Pancreas (tissue), 10 donors: ENCODE measurements around the gene VSTM2B. TPM values are rescaled to one million over a fixed set of nuclear protein-coding genes. Genes with fewer than 3 reads are reported as not detected.
A peak's percentile ranks its signal among the peaks of the same experiment; 100 is the strongest.

Experiments used
- ATAC-seq, 4 donors: fragments of 200-7000 bp; cut with Tn5 transposase; one replicate each; pipeline versions ENCODE4 v1.8.0 to v1.9.1; 2020; ENCODE audit warnings: mild to moderate bottlenecking in 4 of 4, moderate library complexity in 4 of 4
- DNase-seq, 6 donors: peaks; one replicate each; pipeline ENCODE4 v3.0.0-alpha.2; 2020
- FAIRE-seq: peaks from 2 replicates; lab custom pipeline; 2012; peaks lifted over from hg19 to GRCh38; lab: Jason Lieb, UNC
- H3K27ac ChIP-seq, 4 donors: fragments of 200-600 bp; sonication (generic); 1 replicate in 3 of 4; 2 replicates in 1 of 4; pipeline versions ENCODE4 v1.5.0 to v1.8.0; 2020
- H3K27me3 ChIP-seq, 4 donors: fragments of 200-600 bp; one replicate each; pipeline ENCODE4 v1.8.0; 2021
- H3K36me3 ChIP-seq, 3 donors: fragments of 200-600 bp; sonication (generic) in 1 of 3; one replicate each; pipeline versions ENCODE4 v1.5.0 to v1.8.0; 2020 to 2021
- H3K4me1 ChIP-seq, 3 donors: fragments of 200-600 bp; one replicate each; pipeline ENCODE4 v1.8.0; 2021
- H3K4me3 ChIP-seq, 4 donors: fragments of 200-600 bp; sonication (generic) in 2 of 4; one replicate each; pipeline versions ENCODE4 v1.5.0 to v1.8.0; 2020 to 2021
- H3K9me3 ChIP-seq, 4 donors: fragments of 200-600 bp; one replicate each; pipeline ENCODE4 v1.8.0; 2021
- WGBS, 2 donors: extraction: QIAGEN DNeasy Blood & Tissue Kit; methylation state at CpG; one replicate each; pipeline ENCODE4 v1.1.7; 2013; 5-methylcytosine and 5-hydroxymethylcytosine counted together
- intact Hi-C, 3 donors: fragments of 100-400 bp; cut with DNase I; formaldehyde crosslinking; loops; one replicate each; pipeline versions ENCODE4 v1.11.1 to v1.14.2; 2022
- polyA plus RNA-seq, 2 donors: library from polyadenylated mRNA; stranded (reverse); fragments of 200-250 nt; gene quantifications; one replicate each; pipeline ENCODE4 v1.2.3, GENCODE V29; 2013
- total RNA-seq, 6 donors: library from RNA; stranded (reverse); fragmentation: NEBNext Ultra II Directional in 4 of 6; extraction: Animal tissue kit (Norgen Biotek cat#: 25700) in 4 of 6; gene quantifications; one replicate each; pipeline versions ENCODE4 v1.2.1 to v1.2.4, GENCODE V29; 2021 to 2023
- TF ChIP-seq, protein P1 (sequence below), 4 donors: fragments of 200-600 bp; sonication (generic) in 3 of 4; IDR thresholded peaks; one replicate each; pipeline versions ENCODE4 v1.5.0 to v1.8.0; 2021; ENCODE audit warnings: antibody characterized with exemption in 4 of 4
- donor health status: healthy with polysubstance abuse.
- donor health status: DM: no; HTN: no; CAD: no; lungs with moderate emphysema.
- donor health status: DM: no; HTN: no; CAD: no.
- donor health status: control.
- donor health status: control.
- donor health status: Bipolar disorder and iron deficiency.
- donor health status: DM: yes; HTN: yes; CAD: no.
- donor health status: DM: no; HTN: no; CAD: no.
- donor health status: DM: no; HTN: no; CAD: no.
- donor health status: DM: yes; HTN: yes; CAD: no.

The VSTM2B gene
- total and polyA plus RNA-seq, 8 donors: 0.05 TPM; not detected in 7

DNA sequence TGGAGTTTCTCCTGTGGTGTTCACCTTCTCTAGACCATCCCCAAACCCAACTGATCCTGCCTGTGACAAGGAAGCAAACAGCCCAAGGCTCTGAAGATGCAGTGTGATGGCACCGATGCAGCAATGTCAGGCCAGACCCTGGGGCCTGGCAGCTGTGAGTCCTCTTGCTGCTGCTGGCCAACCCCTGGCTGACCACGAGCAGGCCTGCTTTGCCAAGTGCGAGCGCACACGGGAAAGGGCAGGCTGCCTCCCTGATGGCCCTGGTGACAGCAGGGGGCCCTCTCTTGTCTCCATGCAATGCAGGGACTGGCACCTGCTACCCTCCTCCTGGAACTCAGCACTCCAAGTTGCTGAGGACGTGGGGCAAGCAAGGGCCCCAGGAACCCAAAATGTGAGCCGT, 5.4 kb upstream of the VSTM2B start:
- no peak for FAIRE-seq
- H3K27me3 ChIP-seq: peaks cover 0 to 3% (median 0%) of the 10 kb centered on the region in 4 donors
- intact Hi-C loops: no loop called here
- no peak overlapping the region for H3K27ac ChIP-seq
- no peak for ATAC-seq
- H3K36me3 ChIP-seq: no peaks in the 10 kb centered on the region
- no peak overlapping the region for H3K4me3 ChIP-seq
- WGBS, 2 donors: 34 to 46% methylated on average over 7 of the region's 7 CpGs
- TF ChIP-seq, protein P1, sequence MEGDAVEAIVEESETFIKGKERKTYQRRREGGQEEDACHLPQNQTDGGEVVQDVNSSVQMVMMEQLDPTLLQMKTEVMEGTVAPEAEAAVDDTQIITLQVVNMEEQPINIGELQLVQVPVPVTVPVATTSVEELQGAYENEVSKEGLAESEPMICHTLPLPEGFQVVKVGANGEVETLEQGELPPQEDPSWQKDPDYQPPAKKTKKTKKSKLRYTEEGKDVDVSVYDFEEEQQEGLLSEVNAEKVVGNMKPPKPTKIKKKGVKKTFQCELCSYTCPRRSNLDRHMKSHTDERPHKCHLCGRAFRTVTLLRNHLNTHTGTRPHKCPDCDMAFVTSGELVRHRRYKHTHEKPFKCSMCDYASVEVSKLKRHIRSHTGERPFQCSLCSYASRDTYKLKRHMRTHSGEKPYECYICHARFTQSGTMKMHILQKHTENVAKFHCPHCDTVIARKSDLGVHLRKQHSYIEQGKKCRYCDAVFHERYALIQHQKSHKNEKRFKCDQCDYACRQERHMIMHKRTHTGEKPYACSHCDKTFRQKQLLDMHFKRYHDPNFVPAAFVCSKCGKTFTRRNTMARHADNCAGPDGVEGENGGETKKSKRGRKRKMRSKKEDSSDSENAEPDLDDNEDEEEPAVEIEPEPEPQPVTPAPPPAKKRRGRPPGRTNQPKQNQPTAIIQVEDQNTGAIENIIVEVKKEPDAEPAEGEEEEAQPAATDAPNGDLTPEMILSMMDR (IDR thresholded peaks at IDR 0.05): no peak
- no peaks in the 10 kb centered on the region for H3K9me3 ChIP-seq
- no peaks in the 10 kb centered on the region for H3K4me1 ChIP-seq
- peak in 2 of 6 donors; percentile 30 to 34 for DNase-seq

DNA sequence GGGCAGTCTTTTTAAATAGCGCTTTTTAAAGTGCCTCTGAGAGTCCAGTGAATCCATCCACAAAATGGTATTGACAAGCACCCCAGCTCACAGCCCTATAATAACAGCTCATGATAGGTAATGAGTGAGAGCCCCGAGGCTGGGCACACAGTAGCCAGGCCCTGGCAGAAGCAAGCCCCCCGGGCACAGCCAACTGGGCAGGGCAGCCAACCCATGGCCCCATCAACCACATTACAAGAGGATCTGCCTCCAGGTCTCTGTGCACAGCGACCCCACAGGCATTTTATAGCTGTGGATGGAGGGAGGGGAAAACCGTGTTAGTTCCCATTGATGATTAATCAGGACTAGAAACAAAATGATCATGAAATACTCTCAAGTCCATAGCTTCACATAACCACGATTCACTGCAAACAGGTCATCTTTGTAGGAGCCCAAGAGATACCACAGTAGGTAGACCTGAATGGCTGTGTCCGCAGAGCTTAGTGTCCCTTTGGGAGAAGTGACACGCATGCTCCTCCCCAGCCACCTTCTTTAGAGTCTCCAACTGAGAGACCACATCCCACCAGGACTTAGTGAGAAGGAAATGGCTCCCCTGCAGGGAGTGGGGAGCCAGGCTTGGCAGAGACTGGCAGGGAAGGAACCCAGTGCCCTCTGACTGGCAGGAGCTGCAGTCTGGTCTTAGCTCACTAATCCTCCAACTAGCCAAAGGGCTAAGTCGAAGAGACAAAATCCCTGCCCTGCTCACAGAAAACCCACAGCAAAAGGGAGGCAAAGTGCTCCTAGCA, 4.3 kb upstream of the VSTM2B start:
- H3K4me1 ChIP-seq: no peaks in the 10 kb centered on the region
- intact Hi-C loops: no loop called here
- FAIRE-seq (no peak), DNase-seq (no peak), ATAC-seq (no peak)
- WGBS, 2 donors: 34 to 47% methylated on average over 9 of the region's 9 CpGs
- H3K36me3 ChIP-seq: no peaks in the 10 kb centered on the region
- TF ChIP-seq, protein P1 (IDR thresholded peaks at IDR 0.05): no peak
- no peaks in the 10 kb centered on the region for H3K9me3 ChIP-seq
- no peak overlapping the region for H3K4me3 ChIP-seq
- no peak overlapping the region for H3K27ac ChIP-seq
- H3K27me3 ChIP-seq: peaks cover 0 to 5% (median 0%) of the 10 kb centered on the region in 4 donors

DNA sequence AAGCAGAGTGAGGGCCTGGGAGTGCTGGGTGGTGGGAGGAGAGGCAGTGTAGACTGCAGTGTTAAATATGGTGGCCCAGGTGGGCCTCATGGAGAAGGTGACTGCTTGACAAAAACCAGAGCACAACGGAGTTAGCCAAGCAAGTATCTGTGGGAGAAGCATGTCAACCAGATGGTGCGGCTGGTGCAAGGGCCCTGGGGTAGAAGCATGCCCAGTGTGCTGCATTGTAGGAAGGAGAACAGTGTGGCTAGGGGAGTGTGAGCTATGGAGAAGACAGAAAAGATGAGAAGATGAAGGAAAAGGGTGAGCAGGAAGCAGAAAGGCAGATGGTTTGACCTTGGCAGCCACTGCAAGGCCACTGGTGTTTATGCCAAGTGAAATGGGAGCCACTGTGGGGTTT, 2.2 kb upstream of the VSTM2B start:
- no peak overlapping the region for H3K27ac ChIP-seq
- 61 to 77% methylated on average over 2 of the region's 2 CpGs for WGBS, 2 donors
- H3K4me3 ChIP-seq: no peak overlapping the region
- H3K36me3 ChIP-seq: no peaks in the 10 kb centered on the region
- no peaks in the 10 kb centered on the region for H3K4me1 ChIP-seq
- DNase-seq (no peak), ATAC-seq (no peak), FAIRE-seq (no peak)
- peaks cover 0 to 24% (median 3%) of the 10 kb centered on the region in 4 donors for H3K27me3 ChIP-seq
- intact Hi-C loops: no loop called here
- H3K9me3 ChIP-seq: no peaks in the 10 kb centered on the region
- TF ChIP-seq, protein P1 (IDR thresholded peaks at IDR 0.05): no peak

DNA sequence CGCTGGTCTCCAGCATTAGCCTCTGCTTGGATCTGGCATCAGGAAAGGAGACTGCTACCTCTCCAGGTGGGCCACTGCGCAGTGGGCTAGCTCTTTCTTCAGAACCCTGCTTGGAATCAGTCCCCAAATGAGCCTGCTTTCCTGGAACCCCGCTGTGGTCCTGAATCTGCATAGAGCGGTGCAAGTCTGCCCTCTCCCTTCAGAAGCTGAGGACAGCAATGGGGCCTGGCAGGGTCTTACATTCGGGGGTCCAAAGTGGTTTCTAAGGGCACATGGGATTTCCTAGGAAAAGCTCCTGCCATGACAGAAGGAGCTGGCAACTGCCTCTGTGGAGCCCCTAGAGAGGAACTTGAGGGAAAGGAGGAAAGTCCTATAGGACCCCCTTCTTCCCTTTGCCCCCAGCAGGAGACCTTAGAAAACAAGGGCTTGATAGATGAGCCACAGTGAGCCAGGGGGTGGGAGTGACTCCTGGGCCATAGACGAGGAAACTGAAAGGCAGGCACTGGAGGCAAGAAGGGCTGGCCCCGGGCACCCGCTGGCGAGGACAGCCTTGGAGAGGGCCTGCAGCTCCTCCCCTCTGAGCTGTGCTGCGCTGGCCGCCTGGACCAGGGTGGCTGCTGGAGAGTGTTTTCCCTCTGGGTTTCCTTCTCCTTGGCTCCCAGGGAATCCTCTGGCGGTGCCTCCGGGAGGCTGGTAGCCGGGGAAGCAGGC, 1.4 kb upstream of the VSTM2B start:
- DNase-seq (peak in 1 of 6 donors; percentile 44), ATAC-seq (no peak), FAIRE-seq (no peak)
- H3K4me1 ChIP-seq: no peaks in the 10 kb centered on the region
- intact Hi-C loops: no loop called here
- no peaks in the 10 kb centered on the region for H3K36me3 ChIP-seq
- peaks cover 0 to 24% (median 3%) of the 10 kb centered on the region in 4 donors for H3K27me3 ChIP-seq
- no peak overlapping the region for H3K27ac ChIP-seq
- H3K4me3 ChIP-seq: no peak overlapping the region
- 4 to 8% methylated on average over 12 to 14 of the region's 14 CpGs for WGBS, 2 donors
- no peaks in the 10 kb centered on the region for H3K9me3 ChIP-seq
- TF ChIP-seq, protein P1 (IDR thresholded peaks at IDR 0.05): no peak
